HEK293 (cell line): ENCODE data around the gene LPIN2.

Experiments used
- CTCF ChIA-PET: fragments of 350-600 bp; formaldehyde crosslinking; extraction: SDS; loops from one replicate; lab custom pipeline; 2021; ENCODE audit warnings: antibody characterized with exemption; lab: Yijun Ruan, JAX
- POLR2A ChIA-PET: fragments of 300-600 bp; formaldehyde crosslinking; extraction: SDS; loops from one replicate; lab custom pipeline; 2020; ENCODE audit warnings: antibody characterized with exemption, inconsistent platforms; lab: Yijun Ruan, JAX
- H3K27ac ChIP-seq: fragments of 200-500 bp; sonication (Bioruptor generic); 2 replicates; pipeline ENCODE4 v1.5.1; 2014; ENCODE audit warnings: low read depth, low read length, control low read depth, inconsistent platforms; ENCODE audit errors: extremely low read depth
- H3K36me3 ChIP-seq, 2 experiments: fragments of 200-500 bp in 1 of 2; sonication (Bioruptor generic) in 1 of 2; 1 replicate in 1 of 2; 2 replicates in 1 of 2; pipeline ENCODE4 v1.5.1; 2014 to 2017; ENCODE audit warnings: inconsistent platforms in 2 of 2, low read length in 2 of 2; ENCODE audit not compliant: control insufficient read depth in 2 of 2, insufficient read depth in 1 of 2
- H3K4me1 ChIP-seq: fragments of 200-500 bp; sonication (Bioruptor generic); 2 replicates; pipeline ENCODE4 v1.5.1; 2014; ENCODE audit warnings: mild to moderate bottlenecking, low read length, inconsistent platforms; ENCODE audit not compliant: control insufficient read depth, insufficient read depth
- H3K4me3 ChIP-seq: 2 replicates; pipeline ENCODE4 v1.5.1; 2011; ENCODE audit warnings: low read depth, mild to moderate bottlenecking, control low read depth, low read length, moderate library complexity
- H3K9me3 ChIP-seq: fragments of 200-500 bp; sonication (Bioruptor generic); 2 replicates; pipeline ENCODE4 v1.5.1; 2014; ENCODE audit warnings: low read depth, low read length, inconsistent platforms; ENCODE audit not compliant: control insufficient read depth, insufficient read depth
- AEBP2 ChIP-seq: fragments of 450-650 bp; formaldehyde crosslinking; IDR thresholded peaks from 2 replicates; pipeline ENCODE4 v1.5.1; 2016; ENCODE audit warnings: missing biosample characterization, missing genetic modification characterization, borderline replicate concordance
- BCL6B ChIP-seq: fragments of 450-650 bp; formaldehyde crosslinking; IDR thresholded peaks from 2 replicates; pipeline ENCODE4 v1.5.1; 2017; ENCODE audit warnings: missing biosample characterization, missing genetic modification characterization
- GLIS1 ChIP-seq: fragments of 450-650 bp; formaldehyde crosslinking; IDR thresholded peaks from 2 replicates; pipeline ENCODE4 v1.5.1; 2016; ENCODE audit warnings: missing biosample characterization, missing genetic modification characterization
- HOXD13 ChIP-seq: sonication (generic); formaldehyde crosslinking; IDR thresholded peaks from 2 replicates; pipeline ENCODE4 v1.8.0; 2022; ENCODE audit warnings: missing genetic modification reagents, borderline replicate concordance
- OSR2 ChIP-seq: fragments of 450-650 bp; formaldehyde crosslinking; IDR thresholded peaks from 2 replicates; pipeline ENCODE4 v1.5.1; 2016; ENCODE audit warnings: missing biosample characterization, missing genetic modification characterization
- PRDM4 ChIP-seq: fragments of 450-650 bp; formaldehyde crosslinking; IDR thresholded peaks from 2 replicates; pipeline ENCODE4 v1.5.1; 2017; ENCODE audit warnings: missing biosample characterization, missing genetic modification characterization
- PRDM6 ChIP-seq: fragments of 450-650 bp; formaldehyde crosslinking; IDR thresholded peaks from 2 replicates; pipeline ENCODE4 v1.5.1; 2017; ENCODE audit warnings: missing biosample characterization, missing genetic modification characterization
- ZBTB1 ChIP-seq: fragments of 450-650 bp; formaldehyde crosslinking; IDR thresholded peaks from 2 replicates; pipeline ENCODE4 v1.5.1; 2016; ENCODE audit warnings: missing biosample characterization, missing genetic modification characterization
- ZBTB11 ChIP-seq: fragments of 450-650 bp; formaldehyde crosslinking; conservative IDR thresholded peaks from 2 replicates; pipeline ENCODE4 v1.5.1; 2016; ENCODE audit warnings: low read depth, missing biosample characterization, missing genetic modification characterization
- ZBTB44 ChIP-seq: fragments of 450-650 bp; IDR thresholded peaks from 2 replicates; pipeline ENCODE4 v1.5.1; 2018; ENCODE audit warnings: missing biosample characterization, mild to moderate bottlenecking, missing genetic modification characterization
- ZBTB7A ChIP-seq: fragments of 450-650 bp; formaldehyde crosslinking; IDR thresholded peaks from 2 replicates; pipeline ENCODE4 v1.5.1; 2016; ENCODE audit warnings: low read depth, missing biosample characterization, missing genetic modification characterization
- ZNF148 ChIP-seq: fragments of 450-650 bp; formaldehyde crosslinking; IDR thresholded peaks from 2 replicates; pipeline ENCODE4 v1.5.0; 2017; ENCODE audit warnings: missing biosample characterization, missing genetic modification characterization, borderline replicate concordance
- ZNF391 ChIP-seq: fragments of 450-650 bp; formaldehyde crosslinking; IDR thresholded peaks from 2 replicates; pipeline ENCODE4 v1.5.1; 2016; ENCODE audit warnings: low read depth, missing biosample characterization, missing genetic modification characterization, borderline replicate concordance
- ZNF416 ChIP-seq: fragments of 450-650 bp; formaldehyde crosslinking; IDR thresholded peaks from 2 replicates; pipeline ENCODE4 v1.5.1; 2016; ENCODE audit warnings: missing biosample characterization, missing genetic modification characterization
- ZNF654 ChIP-seq: fragments of 450-650 bp; formaldehyde crosslinking; IDR thresholded peaks from 2 replicates; pipeline ENCODE4 v1.5.1; 2016; ENCODE audit warnings: low read depth, missing biosample characterization, missing genetic modification characterization

The LPIN2 gene

GRCh38 chr18:3027370-3027891 lies 14.5 kb upstream of the LPIN2 start:
- no peaks in the 10 kb centered on the region for H3K9me3 ChIP-seq
- POLR2A ChIA-PET = no interaction called here
- H3K36me3 ChIP-seq = no peaks in the 10 kb centered on the region
- no peak overlapping the region for H3K4me3 ChIP-seq
- H3K4me1 ChIP-seq = no peaks in the 10 kb centered on the region
- no peak overlapping the region for H3K27ac ChIP-seq
- TF ChIP-seq PRDM6 (tag by site-specific recombination) (no peak), ZNF391 (no peak), ZNF148 (tag by site-specific recombination) (no peak), ZNF416 (tag by site-specific recombination) (no peak), ZBTB7A (tag by site-specific recombination) (no peak), HOXD13 (no peak)
- CTCF ChIA-PET = interaction anchor here (0.6 kb wide), 2 partner anchors 11 to 28 kb away, joined by 3 read pairs; no protein-coding TSS in a partner anchor

- H3K9me3 ChIP-seq = no peaks in the 10 kb centered on the region
- no peak overlapping the region for H3K27ac ChIP-seq
- H3K36me3 ChIP-seq = no peaks in the 10 kb centered on the region
- no peak overlapping the region for H3K4me3 ChIP-seq
- ChIA-PET POLR2A (no interaction called here), CTCF (no interaction called here)
- H3K4me1 ChIP-seq = no peaks in the 10 kb centered on the region
- TF ChIP-seq PRDM4 (no peak), BCL6B (no peak), ZBTB1 (tag by site-specific recombination) (no peak), ZNF654 (tag by site-specific recombination) (no peak), AEBP2 (tag by site-specific recombination) (no peak), ZBTB44 (no peak), GLIS1 (no peak), ZBTB11 (tag by site-specific recombination) (no peak), OSR2 (tag by site-specific recombination) (no peak), ZNF148 (tag by site-specific recombination) (no peak), ZNF391 (no peak)
Measured at GRCh38 chr18:3025544-3025943, 12.6 kb upstream of the LPIN2 start.
